SK-N-SH (cell line): ENCODE data around the gene PRRT4. TPM values are rescaled to one million over a fixed set of nuclear protein-coding genes. Genes with fewer than 3 reads are reported as not detected.

Source experiments
- CTCF ChIA-PET: fragments of 300-600, 350-600 bp; formaldehyde crosslinking; extraction: SDS; loops from one replicate; lab custom pipeline; 2021; lab: Yijun Ruan, JAX
- POLR2A ChIA-PET: fragments of 350-600 bp; sonication (Branson Sonifier 250); formaldehyde crosslinking; extraction: SDS; loops from one replicate; lab custom pipeline; 2020; ENCODE audit warnings: antibody characterized with exemption, inconsistent platforms; lab: Yijun Ruan, JAX
- DNase-seq: peaks from one replicate; pipeline ENCODE4 v3.0.0; 2012
- H2AFZ ChIP-seq: fragments of 200-600 bp; sonication (generic); 2 replicates; pipeline ENCODE4 v1.8.1; 2016; ENCODE audit warnings: antibody characterized with exemption, mild to moderate bottlenecking, low read depth
- H3F3A ChIP-seq: fragments of 200-600 bp; sonication (generic); replicated peaks from 2 replicates; pipeline ENCODE3; 2016; ENCODE audit warnings: antibody characterized with exemption, mild to moderate bottlenecking; ENCODE audit not compliant: insufficient read depth
- H3K27ac ChIP-seq, 2 experiments: fragments of 200-500 bp in 1 of 2; fragments of 200-600 bp in 1 of 2; sonication (Bioruptor generic) in 1 of 2; sonication (generic), shearing (Covaris generic) in 1 of 2; 2 replicates each; pipeline versions ENCODE4 v1.5.1 to v1.6.1; 2014 to 2016; ENCODE audit warnings: low read depth in 2 of 2, inconsistent platforms in 1 of 2, low read length in 1 of 2, mild to moderate bottlenecking in 1 of 2, mixed read lengths in 1 of 2
- H3K27me3 ChIP-seq: fragments of 200-600 bp; sonication (generic), shearing (Covaris generic); 2 replicates; pipeline ENCODE4 v1.6.1; 2016; ENCODE audit warnings: mixed run types; ENCODE audit not compliant: insufficient read depth
- H3K36me3 ChIP-seq, 2 experiments: fragments of 200-500 bp in 1 of 2; fragments of 200-600 bp in 1 of 2; sonication (Bioruptor generic) in 1 of 2; sonication (generic) in 1 of 2; replicated peaks in 1 of 2; 2 replicates each; pipeline versions ENCODE3 to v1.5.1; 2014 to 2016; ENCODE audit warnings: low read length in 1 of 2, mild to moderate bottlenecking in 1 of 2; ENCODE audit not compliant: insufficient read depth in 2 of 2, control insufficient read depth in 1 of 2
- H3K4me1 ChIP-seq, 2 experiments: fragments of 200-500 bp in 1 of 2; fragments of 200-600 bp in 1 of 2; sonication (Bioruptor generic) in 1 of 2; sonication (generic), shearing (Covaris generic) in 1 of 2; 2 replicates each; pipeline versions ENCODE4 v1.5.1 to v1.6.1; 2014 to 2016; ENCODE audit warnings: low read depth in 1 of 2, low read length in 1 of 2, mixed run types in 1 of 2; ENCODE audit not compliant: insufficient read depth in 2 of 2, control insufficient read depth in 1 of 2
- H3K4me2 ChIP-seq: fragments of 200-600 bp; sonication (generic), shearing (Covaris generic); 2 replicates; pipeline ENCODE4 v1.6.1; 2017; ENCODE audit warnings: mixed run types
- H3K4me3 ChIP-seq, 2 experiments: fragments of 200-500 bp in 1 of 2; fragments of 200-600 bp in 1 of 2; sonication (Bioruptor generic) in 1 of 2; sonication (generic), shearing (Covaris generic) in 1 of 2; 2 replicates each; pipeline versions ENCODE4 v1.5.1 to v1.8.1; 2014 to 2016; ENCODE audit warnings: low read depth in 2 of 2, inconsistent platforms in 1 of 2, low read length in 1 of 2, mild to moderate bottlenecking in 1 of 2, mixed read lengths in 1 of 2, moderate library complexity in 1 of 2
- H3K79me2 ChIP-seq: fragments of 200-600 bp; sonication (generic); 2 replicates; pipeline ENCODE4 v1.8.1; 2017; ENCODE audit warnings: mild to moderate bottlenecking; ENCODE audit not compliant: insufficient read depth
- H3K9ac ChIP-seq: fragments of 200-600 bp; sonication (generic); 2 replicates; pipeline ENCODE4 v1.6.1; 2017; ENCODE audit warnings: mixed run types
- H3K9me2 ChIP-seq: fragments of 200-600 bp; sonication (generic); 2 replicates; pipeline ENCODE4 v1.6.1; 2017; ENCODE audit warnings: mixed run types
- H3K9me3 ChIP-seq: fragments of 200-600 bp; sonication (generic); 2 replicates; pipeline ENCODE4 v1.6.1; 2017; ENCODE audit warnings: mixed run types, mild to moderate bottlenecking, moderate library complexity
- H4K20me1 ChIP-seq: fragments of 200-600 bp; sonication (generic); 2 replicates; pipeline ENCODE4 v1.6.1; 2017; ENCODE audit warnings: mild to moderate bottlenecking, mixed run types; ENCODE audit not compliant: insufficient read depth
- CHD2 ChIP-seq: fragments of 150-350 bp; IDR thresholded peaks from 2 replicates; pipeline ENCODE4 v1.6.1; 2018; ENCODE audit warnings: low read length; ENCODE audit not compliant: partially characterized antibody
- EP300 ChIP-seq, 2 experiments: IDR thresholded peaks; 2 replicates each; pipeline versions ENCODE4 v1.4.0 to v1.6.1; 2012; ENCODE audit warnings: borderline replicate concordance in 1 of 2, low read depth in 1 of 2, low read length in 1 of 2
- EZH2phosphoT487 ChIP-seq: fragments of 200-600 bp; sonication (generic); IDR thresholded peaks from 2 replicates; pipeline ENCODE4 v1.6.1; 2017; ENCODE audit warnings: low read depth, mixed run types, mild to moderate bottlenecking, antibody characterized with exemption, moderate library complexity, borderline replicate concordance
- FOXJ3 ChIP-seq: sonication (generic); formaldehyde crosslinking; IDR thresholded peaks from 2 replicates; pipeline ENCODE4 v1.5.1; 2020; ENCODE audit warnings: mild to moderate bottlenecking, missing genetic modification reagents
- GABPA ChIP-seq: IDR thresholded peaks from 2 replicates; pipeline ENCODE4 v1.4.0; 2012; ENCODE audit warnings: low read depth, mild to moderate bottlenecking
- GATA2 ChIP-seq: sonication (generic); formaldehyde crosslinking; IDR thresholded peaks from 2 replicates; pipeline ENCODE4 v1.5.0; 2020; ENCODE audit warnings: mild to moderate bottlenecking, missing genetic modification reagents
- MAX ChIP-seq: IDR thresholded peaks from 2 replicates; pipeline ENCODE4 v1.4.0; 2012; ENCODE audit warnings: low read depth
- MEF2A ChIP-seq: IDR thresholded peaks from 2 replicates; pipeline ENCODE4 v1.4.0; 2012; ENCODE audit warnings: low read depth, borderline replicate concordance
- MXI1 ChIP-seq: IDR thresholded peaks from 2 replicates; pipeline ENCODE4 v1.6.1; 2012; ENCODE audit warnings: mild to moderate bottlenecking, low read depth, low read length, improper control_type of control experiment
- PBX3 ChIP-seq: IDR thresholded peaks from 2 replicates; pipeline ENCODE4; 2012
- POLR2AphosphoS5 ChIP-seq: IDR thresholded peaks from 2 replicates; pipeline ENCODE4 v1.6.1; 2012; ENCODE audit warnings: low read depth, low read length
- RAD21 ChIP-seq: IDR thresholded peaks from 2 replicates; pipeline ENCODE4 v1.6.1; 2012; ENCODE audit warnings: mild to moderate bottlenecking, low read length
- RCOR1 ChIP-seq: fragments of 150-350 bp; IDR thresholded peaks from 2 replicates; pipeline ENCODE4 v1.6.1; 2017; ENCODE audit warnings: antibody characterized with exemption, low read length
- REST ChIP-seq: IDR thresholded peaks from 2 replicates; pipeline ENCODE4 v1.6.1; 2012; ENCODE audit warnings: mild to moderate bottlenecking, low read depth, low read length, moderate library complexity
- SIN3A ChIP-seq: IDR thresholded peaks from 2 replicates; pipeline ENCODE4 v1.6.1; 2012; ENCODE audit warnings: low read depth, mild to moderate bottlenecking, low read length, moderate library complexity, borderline replicate concordance
- SMC3 ChIP-seq: IDR thresholded peaks from 2 replicates; pipeline ENCODE4 v1.6.1; 2012; ENCODE audit warnings: low read depth, low read length, improper control_type of control experiment
- TCF12 ChIP-seq: IDR thresholded peaks from 2 replicates; pipeline ENCODE4 v1.4.0; 2012
- WGBS: methylation state at CpG from one replicate; pipeline ENCODE4 v1.1.6; 2017; ENCODE audit warnings: low lambda C conversion rate; 5-methylcytosine and 5-hydroxymethylcytosine counted together
- polyA plus RNA-seq, 3 experiments: library from polyadenylated mRNA; depleted of rRNA; stranded (reverse); fragments of >200 nt; gene quantifications; 2 replicates each; pipeline ENCODE4 v1.2.3, GENCODE V29; 2012
- TF ChIP-seq, protein P1 (sequence below): fragments of 200-600 bp; sonication (generic); IDR thresholded peaks from 2 replicates; pipeline ENCODE4 v1.6.1; 2017; ENCODE audit warnings: antibody characterized with exemption, mild to moderate bottlenecking, moderate library complexity

The PRRT4 gene
- polyA plus RNA-seq, 1 of the 3 experiments (the other 2 are of a cell fraction) = 1.5 TPM

DNA sequence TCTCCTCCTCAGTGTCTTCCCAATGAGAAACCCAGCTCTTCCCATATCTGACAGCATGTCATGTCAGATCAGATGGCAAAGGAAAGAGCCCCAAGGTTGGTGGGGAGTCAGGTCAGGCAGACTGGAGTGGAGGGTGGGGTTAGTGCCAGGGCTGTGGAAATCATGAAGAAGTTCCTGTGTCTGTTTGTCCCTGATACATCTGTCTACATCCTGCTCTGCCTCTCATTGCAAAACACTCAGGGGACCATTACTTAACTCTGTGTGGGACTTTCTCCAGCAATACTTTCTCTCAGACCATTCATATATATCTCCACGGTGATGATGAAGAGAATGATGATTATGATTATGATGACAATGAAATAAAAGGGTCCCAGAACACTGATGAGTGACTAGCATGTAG is 3.3 kb downstream of the PRRT4 start:
- Histone ChIP-seq H3K4me2 (no peak overlapping the region), H4K20me1 (no peaks in the 10 kb centered on the region), H3K27me3 (peaks cover 22% of the 10 kb centered on the region), H3K4me1 (peaks cover 0 to 68% of the 10 kb centered on the region in 2 experiments; a peak in 2 of 4 replicates), H3K4me3 (no peak overlapping the region), H3K36me3 (no peaks in the 10 kb centered on the region), H3K9me2 (no peaks in the 10 kb centered on the region), H3K9ac (no peak overlapping the region), H3K27ac (peak overlapping the region in 1 of 2 experiments; percentile 100; a peak in 2 of 4 replicates), H3F3A (peaks cover 5% of the 10 kb centered on the region), H3K79me2 (no peaks in the 10 kb centered on the region), H3K9me3 (no peaks in the 10 kb centered on the region), H2AFZ (no peak overlapping the region)
- TF ChIP-seq MXI1 (0 out of 2 replicates have a peak, but pooled peaks have one; percentile 38), GABPA (no peak)
- CTCF ChIA-PET = interaction anchor here (0.7 to 20.2 kb wide), 12 partner anchors 8 to 149 kb away, joined by 3 to 493 read pairs (median 5); partner anchors contain the start of genes METTL2B and RBM28
- DNase-seq = no peak
- WGBS = 12% methylated on average over 1 of the region's 1 CpG
- POLR2A ChIA-PET = interaction anchor here (0.5 to 3.5 kb wide), 12 partner anchors 8 to 97 kb away, joined by 3 to 37 read pairs (median 6); partner anchors contain the start of genes HILPDA and RBM28

- ChIA-PET POLR2A (interaction anchor here (0.9 to 3.5 kb wide), 14 partner anchors 9 to 119 kb away, joined by 3 to 37 read pairs (median 6); partner anchors contain the start of genes METTL2B and RBM28), CTCF (interaction anchor here (1.1 to 20.2 kb wide), 12 partner anchors 9 to 148 kb away, joined by 3 to 493 read pairs (median 6); partner anchors contain the start of genes METTL2B and RBM28)
- peak; percentile 95 for DNase-seq
- Histone ChIP-seq H3K9me3 (no peaks in the 10 kb centered on the region), H2AFZ (no peak overlapping the region), H3K27me3 (peaks cover 12% of the 10 kb centered on the region), H3K4me1 (peaks cover 0 to 61% of the 10 kb centered on the region in 2 experiments; a peak in 2 of 4 replicates), H3F3A (no peaks in the 10 kb centered on the region), H3K9ac (no peak overlapping the region), H3K36me3 (no peaks in the 10 kb centered on the region), H3K27ac (peak overlapping the region in 1 of 2 experiments; percentile 100; a peak in 2 of 4 replicates), H3K4me2 (no peak overlapping the region), H3K4me3 (no peak overlapping the region), H3K9me2 (no peaks in the 10 kb centered on the region), H4K20me1 (no peaks in the 10 kb centered on the region), H3K79me2 (no peaks in the 10 kb centered on the region)
- TF ChIP-seq MAX (no peak), EZH2phosphoT487 (no peak), RAD21 (peak; percentile 48), RCOR1 (peak; percentile 97), MXI1 (peak; percentile 62), SMC3 (peak; percentile 32; the same call in 1 of the 2 replicates), SIN3A (peak; percentile 9; the same call in 1 of the 2 replicates), CHD2 (peak; percentile 98), POLR2AphosphoS5 (peak; percentile 55), GATA2 (peak; percentile 93), PBX3 (peak; percentile 60), FOXJ3 (peak; percentile 98), EP300 (IDR thresholded peaks at IDR 0.05; ENCODE audit: borderline replicate concordance in 1 of 2, low read depth in 1 of 2, low read length in 1 of 2) (peak; percentile 48 to 99; a peak in 3 of 4 replicates), TCF12 (peak; percentile 83), REST (no peak), GABPA (no peak), MEF2A (no peak)
- TF ChIP-seq, protein P1, sequence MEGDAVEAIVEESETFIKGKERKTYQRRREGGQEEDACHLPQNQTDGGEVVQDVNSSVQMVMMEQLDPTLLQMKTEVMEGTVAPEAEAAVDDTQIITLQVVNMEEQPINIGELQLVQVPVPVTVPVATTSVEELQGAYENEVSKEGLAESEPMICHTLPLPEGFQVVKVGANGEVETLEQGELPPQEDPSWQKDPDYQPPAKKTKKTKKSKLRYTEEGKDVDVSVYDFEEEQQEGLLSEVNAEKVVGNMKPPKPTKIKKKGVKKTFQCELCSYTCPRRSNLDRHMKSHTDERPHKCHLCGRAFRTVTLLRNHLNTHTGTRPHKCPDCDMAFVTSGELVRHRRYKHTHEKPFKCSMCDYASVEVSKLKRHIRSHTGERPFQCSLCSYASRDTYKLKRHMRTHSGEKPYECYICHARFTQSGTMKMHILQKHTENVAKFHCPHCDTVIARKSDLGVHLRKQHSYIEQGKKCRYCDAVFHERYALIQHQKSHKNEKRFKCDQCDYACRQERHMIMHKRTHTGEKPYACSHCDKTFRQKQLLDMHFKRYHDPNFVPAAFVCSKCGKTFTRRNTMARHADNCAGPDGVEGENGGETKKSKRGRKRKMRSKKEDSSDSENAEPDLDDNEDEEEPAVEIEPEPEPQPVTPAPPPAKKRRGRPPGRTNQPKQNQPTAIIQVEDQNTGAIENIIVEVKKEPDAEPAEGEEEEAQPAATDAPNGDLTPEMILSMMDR = no peak
- 45% methylated on average over 5 of the region's 6 CpGs for WGBS
These were observed 4.3 kb downstream of the PRRT4 start for GRCh38 chr7:128357217-128357613.
